Activated CD4-positive, alpha-beta T cell treated with anti-CD3 and anti-CD28 coated beads for 36 hours (primary cell): ENCODE results near the gene FLNB. TPM values are rescaled to one million over a fixed set of nuclear protein-coding genes. Genes with fewer than 3 reads are reported as not detected.

Experiments used
- ATAC-seq: fragments of 200-7000 bp; cut with Tn5 transposase; one replicate; pipeline ENCODE4 v1.10.0; 2021; ENCODE audit warnings: mild to moderate bottlenecking, moderate library complexity
- CTCF ChIA-PET: fragments of 350-600 bp; sonication (Branson Sonifier 250); formaldehyde crosslinking; loops from one replicate; lab custom pipeline; 2021; ENCODE audit warnings: antibody characterized with exemption; lab: Charles Lee
- POLR2A ChIA-PET: fragments of 350-600 bp; sonication (Branson Sonifier 250); formaldehyde crosslinking; loops from one replicate; lab custom pipeline; 2021; ENCODE audit warnings: antibody characterized with exemption, inconsistent platforms; lab: Charles Lee
- DNase-seq: peaks from one replicate; pipeline ENCODE4 v3.0.0-alpha.2; 2020
- H3K27ac Mint-ChIP-seq: one replicate; pipeline ENCODE4 v1.8.0; 2021; ENCODE audit warnings: mixed read lengths
- H3K27me3 Mint-ChIP-seq: one replicate; pipeline ENCODE4 v1.8.0; 2021; ENCODE audit warnings: mixed read lengths
- H3K36me3 Mint-ChIP-seq: one replicate; pipeline ENCODE4 v1.8.0; 2021; ENCODE audit warnings: low read depth, mixed read lengths
- H3K4me1 Mint-ChIP-seq: one replicate; pipeline ENCODE4 v1.8.0; 2021; ENCODE audit warnings: mixed read lengths
- H3K4me3 Mint-ChIP-seq: one replicate; pipeline ENCODE4 v1.8.0; 2021; ENCODE audit warnings: mild to moderate bottlenecking, moderate library complexity, mixed read lengths
- H3K9me3 Mint-ChIP-seq: one replicate; pipeline ENCODE4 v1.8.0; 2021; ENCODE audit warnings: low read depth, mixed read lengths
- intact Hi-C, 2 experiments: fragments of 100-400 bp; cut with DNase I in 1 of 2; cut with micrococcal nuclease in 1 of 2; formaldehyde crosslinking; loops; one replicate each; pipeline versions ENCODE4 v1.14.2 to v1.15.1; 2022 to 2024; cut with DNase I, micrococcal nuclease
- total RNA-seq, 2 experiments: library from RNA; stranded (reverse); gene quantifications; one replicate each; pipeline ENCODE4 v1.2.3, GENCODE V29; 2021

Gene FLNB
- total RNA-seq, 2 experiments from 2014 or later, result 25.4 to 29.1 TPM

GRCh38 chr3:58021962-58022361 is 13.7 kb downstream of the FLNB start:
- DNase-seq, result no peak
- Mint-ChIP-seq H3K36me3 (no peaks in the 10 kb centered on the region), H3K9me3 (no peaks in the 10 kb centered on the region), H3K27ac (no peak overlapping the region), H3K4me3 (no peak overlapping the region), H3K4me1 (peaks cover 55% of the 10 kb centered on the region), H3K27me3 (no peaks in the 10 kb centered on the region)
- ATAC-seq, result no peak
- intact Hi-C loops, result no loop called here
- CTCF ChIA-PET, result interaction anchor here (0.8 to 2.8 kb wide), 4 partner anchors 8 to 144 kb away, joined by 4 to 17 read pairs (median 10); partner anchors contain the start of gene FLNB
- POLR2A ChIA-PET, result interaction anchor here (1.3 kb wide), 1 partner anchor 30 kb away, joined by 4 read pairs; no protein-coding TSS in a partner anchor

- no peak for DNase-seq
Measured at GRCh38 chr3:58022490-58022889, 14.3 kb downstream of the FLNB start.

GRCh38 chr3:58023531-58023930 is 15.3 kb downstream of the FLNB start:
- Mint-ChIP-seq H3K4me3 (no peak overlapping the region), H3K4me1 (peaks cover 62% of the 10 kb centered on the region), H3K27me3 (no peaks in the 10 kb centered on the region), H3K27ac (no peak overlapping the region), H3K36me3 (no peaks in the 10 kb centered on the region), H3K9me3 (no peaks in the 10 kb centered on the region)
- no peak for ATAC-seq
- CTCF ChIA-PET, result interaction anchor here (1.3 to 2.8 kb wide), 3 partner anchors 10 to 80 kb away, joined by 3 to 17 read pairs (median 15); partner anchors contain the start of gene FLNB
- POLR2A ChIA-PET, result no interaction called here
- no peak for DNase-seq
- intact Hi-C loops, result no loop called here

More at GRCh38 chr3:58022490-58022889, 14.3 kb downstream of the FLNB start:
- Mint-ChIP-seq H3K9me3 (no peaks in the 10 kb centered on the region), H3K27me3 (no peaks in the 10 kb centered on the region), H3K4me1 (peaks cover 59% of the 10 kb centered on the region), H3K27ac (peak overlapping the region; percentile 25), H3K36me3 (no peaks in the 10 kb centered on the region), H3K4me3 (no peak overlapping the region)
- intact Hi-C loops, result no loop called here
- ATAC-seq, result peak; percentile 70
- CTCF ChIA-PET, result interaction anchor here (0.8 to 2.8 kb wide), 5 partner anchors 9 to 156 kb away, joined by 3 to 17 read pairs (median 5); partner anchors contain the start of gene FLNB
- POLR2A ChIA-PET, result interaction anchor here (0.6 to 1.3 kb wide), 2 partner anchors 30 to 87 kb away, joined by 3 to 4 read pairs; no protein-coding TSS in a partner anchor

- Mint-ChIP-seq H3K27me3 (no peaks in the 10 kb centered on the region), H3K4me1 (peaks cover 56% of the 10 kb centered on the region), H3K9me3 (no peaks in the 10 kb centered on the region), H3K27ac (no peak overlapping the region), H3K36me3 (no peaks in the 10 kb centered on the region), H3K4me3 (no peak overlapping the region)
- DNase-seq (no peak), ATAC-seq (no peak)
- ChIA-PET CTCF (interaction anchor here (0.9 to 1.5 kb wide), 3 partner anchors 10 to 18 kb away, joined by 3 to 4 read pairs (median 3); no protein-coding TSS in a partner anchor), POLR2A (no interaction called here)
- intact Hi-C loops, result no loop called here
Measured at GRCh38 chr3:58025406-58025805, 17.2 kb downstream of the FLNB start.

- ChIA-PET CTCF (interaction anchor here (0.6 to 1.7 kb wide), 5 partner anchors 9 to 53 kb away, joined by 3 to 4 read pairs (median 3); no protein-coding TSS in a partner anchor), POLR2A (no interaction called here)
- ATAC-seq, result no peak
- Mint-ChIP-seq H3K4me1 (peaks cover 55% of the 10 kb centered on the region), H3K27me3 (no peaks in the 10 kb centered on the region), H3K27ac (no peak overlapping the region), H3K9me3 (no peaks in the 10 kb centered on the region), H3K36me3 (no peaks in the 10 kb centered on the region), H3K4me3 (no peak overlapping the region)
- DNase-seq, result no peak
- intact Hi-C loops, result loop anchor here in 1 of 2 experiments (2.0 kb wide), 1 partner anchor 69 kb away; no protein-coding TSS in a partner anchor
Measured at GRCh38 chr3:58025837-58026569, 17.8 kb downstream of the FLNB start.

- Mint-ChIP-seq H3K9me3 (no peaks in the 10 kb centered on the region), H3K27me3 (no peaks in the 10 kb centered on the region), H3K4me1 (peaks cover 53% of the 10 kb centered on the region), H3K36me3 (no peaks in the 10 kb centered on the region), H3K27ac (no peak overlapping the region), H3K4me3 (no peak overlapping the region)
- ChIA-PET POLR2A (interaction anchor here (0.6 kb wide), 1 partner anchor 50 kb away, joined by 3 read pairs; no protein-coding TSS in a partner anchor), CTCF (interaction anchor here (0.6 to 1.7 kb wide), 3 partner anchors 10 to 53 kb away, joined by 3 to 4 read pairs (median 3); no protein-coding TSS in a partner anchor)
- intact Hi-C loops, result loop anchor here in 1 of 2 experiments (2.0 kb wide), 1 partner anchor 70 kb away; no protein-coding TSS in a partner anchor
- DNase-seq (no peak), ATAC-seq (peak; percentile 25)
Measured at GRCh38 chr3:58026598-58026997, 18.4 kb downstream of the FLNB start.

- peaks cover 41% of the 10 kb centered on the region for H3K4me1 Mint-ChIP-seq
- CTCF ChIA-PET, result interaction anchor here (0.9 to 1.6 kb wide), 3 partner anchors 8 to 150 kb away, joined by 3 to 4 read pairs (median 3); no protein-coding TSS in a partner anchor
- peak overlapping the region; percentile 58 for H3K27ac Mint-ChIP-seq
- H3K4me3 Mint-ChIP-seq, result no peak overlapping the region
- intact Hi-C loops, result loop anchor here in 1 of 2 experiments (2.0 kb wide), 1 partner anchor 71 kb away; no protein-coding TSS in a partner anchor
- no peak for DNase-seq
- POLR2A ChIA-PET, result no interaction called here
- no peaks in the 10 kb centered on the region for H3K36me3 Mint-ChIP-seq
- ATAC-seq, result peak; percentile 37
- no peaks in the 10 kb centered on the region for H3K9me3 Mint-ChIP-seq
- H3K27me3 Mint-ChIP-seq, result no peaks in the 10 kb centered on the region
Measured at GRCh38 chr3:58027704-58028317, 19.6 kb downstream of the FLNB start.

- no peak for ATAC-seq
- Mint-ChIP-seq H3K27me3 (no peaks in the 10 kb centered on the region), H3K4me1 (peaks cover 39% of the 10 kb centered on the region), H3K9me3 (no peaks in the 10 kb centered on the region), H3K27ac (no peak overlapping the region), H3K4me3 (no peak overlapping the region), H3K36me3 (no peaks in the 10 kb centered on the region)
- DNase-seq, result no peak
- ChIA-PET CTCF (interaction anchor here (0.9 to 1.6 kb wide), 4 partner anchors 9 to 149 kb away, joined by 3 to 6 read pairs (median 4); partner anchors contain the start of gene FLNB), POLR2A (interaction anchor here (0.6 kb wide), 1 partner anchor 47 kb away, joined by 3 read pairs; no protein-coding TSS in a partner anchor)
- intact Hi-C loops, result no loop called here
Measured at GRCh38 chr3:58028902-58029301, 20.7 kb downstream of the FLNB start.

GRCh38 chr3:58029842-58030584 is 21.8 kb downstream of the FLNB start:
- DNase-seq (no peak), ATAC-seq (no peak)
- no peaks in the 10 kb centered on the region for H3K36me3 Mint-ChIP-seq
- POLR2A ChIA-PET, result no interaction called here
- no peaks in the 10 kb centered on the region for H3K9me3 Mint-ChIP-seq
- intact Hi-C loops, result no loop called here
- peaks cover 50% of the 10 kb centered on the region for H3K4me1 Mint-ChIP-seq
- H3K4me3 Mint-ChIP-seq, result no peak overlapping the region
- H3K27ac Mint-ChIP-seq, result no peak overlapping the region
- H3K27me3 Mint-ChIP-seq, result no peaks in the 10 kb centered on the region
- CTCF ChIA-PET, result interaction anchor here (1.4 to 1.6 kb wide), 2 partner anchors 10 to 22 kb away, joined by 3 to 6 read pairs; partner anchors contain the start of gene FLNB

- CTCF ChIA-PET, result interaction anchor here (0.7 to 1.4 kb wide), 2 partner anchors 9 to 36 kb away, joined by 4 to 5 read pairs; no protein-coding TSS in a partner anchor
- no peak for DNase-seq
- Mint-ChIP-seq H3K36me3 (peaks cover 3% of the 10 kb centered on the region), H3K9me3 (no peaks in the 10 kb centered on the region), H3K4me1 (peaks cover 54% of the 10 kb centered on the region), H3K27me3 (no peaks in the 10 kb centered on the region), H3K4me3 (no peak overlapping the region), H3K27ac (no peak overlapping the region)
- intact Hi-C loops, result no loop called here
- no peak for ATAC-seq
- POLR2A ChIA-PET, result no interaction called here
Measured at GRCh38 chr3:58032186-58032585, 24.0 kb downstream of the FLNB start.
